Measurements from ENCODE around the gene SLC25A6.

GRCh38 chrX:1418901-1419544, 27.1 kb upstream of the SLC25A6 start:
- TF ChIP-seq EZH2 (IDR thresholded peaks at IDR 0.05; ENCODE audit: insufficient read depth, poor library complexity, severe bottlenecking) (no peak), EZH2phosphoT487 (IDR thresholded peaks at IDR 0.05; ENCODE audit: insufficient read depth, low read depth) (no peak)

Measured in GM23248 (cell line).